ENCODE measurements around the gene TSC2.

TSC2 gene

DNA sequence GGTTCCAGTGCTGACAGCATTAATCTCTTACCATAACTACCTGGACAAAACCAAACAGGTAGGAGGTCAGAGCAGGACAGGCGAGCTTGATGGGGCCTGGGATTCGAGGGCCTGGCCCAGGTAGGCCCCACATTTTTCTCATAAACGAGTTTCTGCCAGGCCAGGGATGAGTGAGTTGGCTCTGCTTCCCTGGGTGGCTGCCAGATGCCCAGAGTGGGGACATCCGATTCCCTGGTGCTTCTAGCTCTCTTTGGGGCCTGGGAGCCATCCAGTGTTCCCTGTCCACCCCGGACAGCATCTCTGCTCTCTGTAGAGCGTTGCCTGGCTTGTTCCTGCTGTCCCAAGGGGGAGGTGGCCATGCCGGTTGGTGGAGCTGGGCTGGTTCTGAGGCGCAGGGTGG lies 25.1 kb downstream of the TSC2 start:
- Mint-ChIP-seq H3K4me3 (no peak overlapping the region), H3K36me3 (ENCODE audit: low read depth) (peaks cover 10% of the 10 kb centered on the region), H3K4me1 (ENCODE audit: low read depth) (no peaks in the 10 kb centered on the region), H3K27me3 (ENCODE audit: low read depth) (no peaks in the 10 kb centered on the region), H3K27ac (no peak overlapping the region), H3K9me3 (no peaks in the 10 kb centered on the region)
- no peak for DNase-seq (ENCODE audit: low spot score)

DNA sequence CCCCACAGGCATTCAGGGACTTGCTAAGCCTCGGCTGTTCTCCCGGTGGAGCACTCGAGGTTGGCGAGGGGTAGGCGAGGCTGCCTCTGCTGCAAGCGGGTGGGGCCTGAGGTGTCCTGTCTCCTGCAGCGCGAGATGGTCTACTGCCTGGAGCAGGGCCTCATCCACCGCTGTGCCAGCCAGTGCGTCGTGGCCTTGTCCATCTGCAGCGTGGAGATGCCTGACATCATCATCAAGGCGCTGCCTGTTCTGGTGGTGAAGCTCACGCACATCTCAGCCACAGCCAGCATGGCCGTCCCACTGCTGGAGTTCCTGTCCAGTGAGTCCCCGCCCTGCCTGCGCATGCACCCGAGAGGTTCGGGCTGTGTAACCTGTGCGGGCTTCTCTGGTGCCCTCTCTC lies 26.3 kb downstream of the TSC2 start:
- Mint-ChIP-seq H3K27me3 (ENCODE audit: low read depth) (no peaks in the 10 kb centered on the region), H3K9me3 (no peaks in the 10 kb centered on the region), H3K36me3 (ENCODE audit: low read depth) (peaks cover 8% of the 10 kb centered on the region), H3K4me1 (ENCODE audit: low read depth) (no peaks in the 10 kb centered on the region), H3K27ac (no peak overlapping the region), H3K4me3 (no peak overlapping the region)
- no peak for DNase-seq (ENCODE audit: low spot score)

- H3K27me3 Mint-ChIP-seq (ENCODE audit: low read depth) = no peaks in the 10 kb centered on the region
- H3K9me3 Mint-ChIP-seq = no peaks in the 10 kb centered on the region
- DNase-seq (ENCODE audit: low spot score) = no peak
- peaks cover 3% of the 10 kb centered on the region for H3K36me3 Mint-ChIP-seq (ENCODE audit: low read depth)
- H3K4me3 Mint-ChIP-seq = no peak overlapping the region
- no peaks in the 10 kb centered on the region for H3K4me1 Mint-ChIP-seq (ENCODE audit: low read depth)
- H3K27ac Mint-ChIP-seq = no peak overlapping the region
Measured at GRCh38 chr16:2075631-2076030, 27.8 kb downstream of the TSC2 start.

DNA sequence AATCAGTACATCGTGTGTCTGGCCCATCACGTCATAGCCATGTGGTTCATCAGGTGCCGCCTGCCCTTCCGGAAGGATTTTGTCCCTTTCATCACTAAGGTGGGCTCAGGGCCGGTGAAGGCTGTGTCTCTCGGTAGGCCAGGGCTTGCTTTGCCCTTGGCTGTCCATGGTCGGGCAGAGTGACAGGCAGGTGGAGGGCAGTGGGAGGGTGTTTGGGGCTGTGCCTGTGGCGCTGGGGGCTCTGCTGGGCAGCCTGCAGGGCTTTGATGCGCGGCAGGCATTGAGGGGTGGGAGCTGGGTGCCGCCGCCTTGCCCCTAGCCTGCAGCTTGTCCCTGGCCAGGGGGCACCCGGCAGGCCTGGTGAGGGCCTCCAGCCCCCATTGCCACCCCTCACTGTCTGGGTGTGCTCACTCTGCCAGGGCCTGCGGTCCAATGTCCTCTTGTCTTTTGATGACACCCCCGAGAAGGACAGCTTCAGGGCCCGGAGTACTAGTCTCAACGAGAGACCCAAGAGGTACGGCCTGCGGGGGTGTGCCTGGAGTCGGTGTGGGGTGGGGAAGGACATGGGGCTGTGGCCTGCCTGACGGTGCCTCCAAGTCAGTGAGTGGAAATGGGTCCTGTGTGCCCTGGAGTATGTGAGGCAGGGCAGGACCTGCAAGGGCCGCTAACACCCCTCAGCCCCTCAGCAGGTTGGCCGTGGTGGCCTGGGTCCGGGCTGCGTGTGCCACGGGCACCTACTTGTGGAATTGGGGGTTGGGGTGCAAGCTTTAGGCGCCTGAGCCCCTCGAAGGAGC lies 28.5 kb downstream of the TSC2 start:
- Mint-ChIP-seq H3K27ac (no peak overlapping the region), H3K4me1 (ENCODE audit: low read depth) (no peaks in the 10 kb centered on the region), H3K27me3 (ENCODE audit: low read depth) (no peaks in the 10 kb centered on the region), H3K36me3 (ENCODE audit: low read depth) (peaks cover 3% of the 10 kb centered on the region), H3K4me3 (no peak overlapping the region), H3K9me3 (no peaks in the 10 kb centered on the region)
- no peak for DNase-seq (ENCODE audit: low spot score)

- Mint-ChIP-seq H3K27ac (no peak overlapping the region), H3K36me3 (ENCODE audit: low read depth) (peaks cover 3% of the 10 kb centered on the region), H3K27me3 (ENCODE audit: low read depth) (no peaks in the 10 kb centered on the region), H3K9me3 (no peaks in the 10 kb centered on the region), H3K4me1 (ENCODE audit: low read depth) (no peaks in the 10 kb centered on the region), H3K4me3 (no peak overlapping the region)
- DNase-seq (ENCODE audit: low spot score) = no peak
Measured at GRCh38 chr16:2077016-2077415, 29.2 kb downstream of the TSC2 start.

GRCh38 chr16:2077696-2078095 lies 29.9 kb downstream of the TSC2 start:
- Mint-ChIP-seq H3K4me1 (ENCODE audit: low read depth) (no peaks in the 10 kb centered on the region), H3K27me3 (ENCODE audit: low read depth) (no peaks in the 10 kb centered on the region), H3K36me3 (ENCODE audit: low read depth) (peaks cover 3% of the 10 kb centered on the region), H3K27ac (no peak overlapping the region), H3K9me3 (no peaks in the 10 kb centered on the region), H3K4me3 (no peak overlapping the region)
- DNase-seq (ENCODE audit: low spot score) = no peak

DNA sequence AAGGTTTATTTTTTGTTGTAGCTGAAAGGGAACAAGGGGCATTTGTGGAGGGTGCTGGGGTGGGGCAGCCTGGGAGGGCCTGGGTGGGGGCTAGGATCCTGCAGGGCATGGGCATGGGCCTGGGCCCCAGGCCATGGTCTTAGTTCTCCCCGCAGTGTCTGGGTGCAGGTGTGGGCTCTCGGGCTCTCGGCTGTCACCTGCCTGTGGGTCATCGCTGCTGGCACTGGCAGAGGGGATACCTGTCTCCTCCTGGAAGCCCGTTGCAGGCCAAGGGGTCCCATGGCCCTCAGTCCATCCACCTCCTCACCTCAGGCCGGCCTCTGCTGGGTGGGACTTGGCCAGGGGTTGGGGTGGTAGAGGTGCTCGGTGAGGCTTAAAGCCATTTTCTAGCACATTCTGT lies 30.3 kb downstream of the TSC2 start:
- Mint-ChIP-seq H3K36me3 (ENCODE audit: low read depth) (peaks cover 3% of the 10 kb centered on the region), H3K4me3 (no peak overlapping the region), H3K9me3 (no peaks in the 10 kb centered on the region), H3K27me3 (ENCODE audit: low read depth) (no peaks in the 10 kb centered on the region), H3K27ac (no peak overlapping the region), H3K4me1 (ENCODE audit: low read depth) (no peaks in the 10 kb centered on the region)
- DNase-seq (ENCODE audit: low spot score) = no peak

DNA sequence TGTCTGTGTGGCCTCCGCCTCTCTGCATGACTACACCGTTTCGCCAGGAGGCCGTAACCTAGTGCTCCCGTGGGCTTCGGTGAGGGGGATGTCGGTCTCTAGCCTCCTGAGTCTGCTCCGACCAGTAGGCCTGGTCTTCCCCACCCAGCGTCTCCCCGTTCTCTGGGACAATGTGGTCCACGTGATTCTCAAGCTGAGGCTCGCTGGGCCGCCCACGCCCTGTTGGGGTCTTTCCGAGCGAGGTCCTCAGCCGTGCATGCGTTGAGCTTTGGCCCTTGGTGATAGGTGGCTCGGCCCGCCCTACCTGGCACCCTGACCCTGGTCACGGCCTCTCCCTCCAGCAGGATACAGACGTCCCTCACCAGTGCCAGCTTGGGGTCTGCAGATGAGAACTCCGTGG lies 30.9 kb downstream of the TSC2 start:
- DNase-seq (ENCODE audit: low spot score) = no peak
- peaks cover 3% of the 10 kb centered on the region for H3K36me3 Mint-ChIP-seq (ENCODE audit: low read depth)

GRCh38 chr16:2079311-2079800 lies 31.6 kb downstream of the TSC2 start:
- Mint-ChIP-seq H3K27ac (no peak overlapping the region), H3K36me3 (ENCODE audit: low read depth) (peaks cover 3% of the 10 kb centered on the region)
- DNase-seq (ENCODE audit: low spot score) = no peak

More for the DNA sequence above, 30.9 kb downstream of the TSC2 start:
- Mint-ChIP-seq H3K4me3 (no peak overlapping the region), H3K27ac (no peak overlapping the region), H3K4me1 (ENCODE audit: low read depth) (no peaks in the 10 kb centered on the region), H3K27me3 (ENCODE audit: low read depth) (no peaks in the 10 kb centered on the region), H3K9me3 (no peaks in the 10 kb centered on the region)

GRCh38 chr16:2079991-2080390 lies 32.2 kb downstream of the TSC2 start:
- Mint-ChIP-seq H3K4me3 (no peak overlapping the region), H3K4me1 (ENCODE audit: low read depth) (no peaks in the 10 kb centered on the region), H3K9me3 (no peaks in the 10 kb centered on the region), H3K27ac (no peak overlapping the region), H3K27me3 (ENCODE audit: low read depth) (no peaks in the 10 kb centered on the region), H3K36me3 (ENCODE audit: low read depth) (no peaks in the 10 kb centered on the region)
- DNase-seq (ENCODE audit: low spot score) = no peak

More at GRCh38 chr16:2079311-2079800, 31.6 kb downstream of the TSC2 start:
- Mint-ChIP-seq H3K27me3 (ENCODE audit: low read depth) (no peaks in the 10 kb centered on the region), H3K9me3 (no peaks in the 10 kb centered on the region), H3K4me1 (ENCODE audit: low read depth) (no peaks in the 10 kb centered on the region), H3K4me3 (no peak overlapping the region)

DNA sequence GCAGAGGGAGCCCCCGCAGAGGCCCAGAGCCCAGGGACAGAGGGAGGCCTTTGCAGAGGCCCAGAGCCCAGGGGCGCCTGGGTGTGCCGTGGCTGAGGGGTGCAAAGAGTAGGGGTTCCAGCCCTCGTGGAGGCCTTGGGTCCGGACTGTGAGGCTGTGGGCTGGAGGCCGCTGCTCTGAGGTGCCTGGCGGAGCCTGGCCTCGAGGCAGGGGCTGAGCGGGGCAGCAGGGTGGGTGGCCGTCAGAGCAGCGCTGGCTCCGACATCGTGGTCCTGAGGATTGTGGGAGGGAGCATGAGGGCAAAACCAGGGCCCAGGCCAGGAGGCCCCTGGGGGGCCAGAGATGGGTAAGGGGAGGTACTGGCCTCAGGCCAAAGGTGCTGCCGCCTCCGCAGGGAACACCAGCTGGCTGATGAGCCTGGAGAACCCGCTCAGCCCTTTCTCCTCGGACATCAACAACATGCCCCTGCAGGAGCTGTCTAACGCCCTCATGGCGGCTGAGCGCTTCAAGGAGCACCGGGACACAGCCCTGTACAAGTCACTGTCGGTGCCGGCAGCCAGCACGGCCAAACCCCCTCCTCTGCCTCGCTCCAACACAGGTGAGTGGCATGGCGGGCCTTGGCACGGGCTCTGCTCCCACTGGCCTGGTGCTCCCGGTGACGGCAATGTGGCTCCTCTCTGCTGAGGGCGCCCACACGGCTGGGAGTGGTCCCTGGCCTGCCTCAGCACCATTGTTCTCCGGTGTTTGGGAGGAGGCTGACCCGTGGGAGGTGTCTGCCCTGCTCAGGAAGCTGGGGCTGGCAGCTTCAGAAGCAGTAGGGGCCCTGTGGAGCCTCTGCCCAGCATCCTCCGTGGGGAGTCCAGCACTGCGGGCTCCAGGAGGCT lies 33.7 kb downstream of the TSC2 start:
- Mint-ChIP-seq H3K9me3 (no peaks in the 10 kb centered on the region), H3K36me3 (ENCODE audit: low read depth) (no peaks in the 10 kb centered on the region), H3K27me3 (ENCODE audit: low read depth) (no peaks in the 10 kb centered on the region), H3K4me3 (no peak overlapping the region), H3K4me1 (ENCODE audit: low read depth) (no peaks in the 10 kb centered on the region), H3K27ac (no peak overlapping the region)
- DNase-seq (ENCODE audit: low spot score) = no peak

- H3K27ac Mint-ChIP-seq = no peak overlapping the region
- H3K27me3 Mint-ChIP-seq (ENCODE audit: low read depth) = no peaks in the 10 kb centered on the region
- H3K4me1 Mint-ChIP-seq (ENCODE audit: low read depth) = no peaks in the 10 kb centered on the region
- no peak overlapping the region for H3K4me3 Mint-ChIP-seq
- DNase-seq (ENCODE audit: low spot score) = no peak
- no peaks in the 10 kb centered on the region for H3K36me3 Mint-ChIP-seq (ENCODE audit: low read depth)
- no peaks in the 10 kb centered on the region for H3K9me3 Mint-ChIP-seq
Measured at GRCh38 chr16:2082171-2082982, 34.6 kb downstream of the TSC2 start.

- no peaks in the 10 kb centered on the region for H3K27me3 Mint-ChIP-seq (ENCODE audit: low read depth)
- no peaks in the 10 kb centered on the region for H3K36me3 Mint-ChIP-seq (ENCODE audit: low read depth)
Measured at GRCh38 chr16:2082983-2083364, 35.2 kb downstream of the TSC2 start.

GRCh38 chr16:2083409-2083808 lies 35.6 kb downstream of the TSC2 start:
- Mint-ChIP-seq H3K4me1 (ENCODE audit: low read depth) (no peaks in the 10 kb centered on the region), H3K27me3 (ENCODE audit: low read depth) (no peaks in the 10 kb centered on the region), H3K36me3 (ENCODE audit: low read depth) (no peaks in the 10 kb centered on the region), H3K27ac (no peak overlapping the region), H3K9me3 (no peaks in the 10 kb centered on the region), H3K4me3 (no peak overlapping the region)
- DNase-seq (ENCODE audit: low spot score) = no peak

More at GRCh38 chr16:2082983-2083364, 35.2 kb downstream of the TSC2 start:
- DNase-seq (ENCODE audit: low spot score) = no peak
- H3K27ac Mint-ChIP-seq = no peak overlapping the region
- no peaks in the 10 kb centered on the region for H3K4me1 Mint-ChIP-seq (ENCODE audit: low read depth)
- no peak overlapping the region for H3K4me3 Mint-ChIP-seq
- no peaks in the 10 kb centered on the region for H3K9me3 Mint-ChIP-seq
